Endothelial cell of umbilical vein (primary cell): ENCODE measurements around the gene MTAP. TPM values are rescaled to one million over a fixed set of nuclear protein-coding genes. Genes with fewer than 3 reads are reported as not detected.

Experiments used
- BruUV-seq: library from RNA; stranded (reverse); fragments of 400-500 nt; replicated peaks from 2 replicates; lab custom pipeline; 2021; lab: Mats Ljungman, UMichigan
- CTCF ChIA-PET: fragments of 300-600, 350-600 bp; sonication (Branson Sonifier 250); formaldehyde crosslinking; loops from one replicate; lab custom pipeline; 2021; ENCODE audit warnings: antibody characterized with exemption, inconsistent platforms; lab: Charles Lee
- POLR2A ChIA-PET: fragments of 300-600, 350-600 bp; sonication (Branson Sonifier 250); formaldehyde crosslinking; loops from one replicate; lab custom pipeline; 2021; ENCODE audit warnings: antibody characterized with exemption, inconsistent platforms; lab: Charles Lee
- DNase-seq: peaks from one replicate; pipeline ENCODE4 v3.0.0-alpha.2; 2011; ENCODE audit warnings: low read depth, low spot score
- FAIRE-seq: peaks from 2 replicates; lab custom pipeline; 2011; peaks lifted over from hg19 to GRCh38; lab: Jason Lieb, UNC
- H2AFZ ChIP-seq: 2 replicates; pipeline ENCODE4 v1.6.0; 2012; ENCODE audit warnings: low read depth, low read length, control low read depth, inconsistent platforms
- H3K27ac ChIP-seq: 2 replicates; pipeline ENCODE4 v1.5.1; 2011; ENCODE audit warnings: low read depth, mild to moderate bottlenecking, control low read depth, low read length, moderate library complexity; ENCODE audit not compliant: insufficient read depth
- H3K27me3 ChIP-seq, 2 experiments: 2 replicates each; pipeline versions ENCODE4 v1.6.0 to v1.6.1; 2011; ENCODE audit warnings: low read length in 2 of 2, mixed read lengths in 1 of 2; ENCODE audit not compliant: control insufficient read depth in 2 of 2, insufficient read depth in 2 of 2
- H3K36me3 ChIP-seq, 2 experiments: 2 replicates in 1 of 2; 3 replicates in 1 of 2; pipeline ENCODE4 v1.5.1; 2011; ENCODE audit warnings: low read length in 2 of 2, mild to moderate bottlenecking in 1 of 2, moderate library complexity in 1 of 2; ENCODE audit not compliant: control insufficient read depth in 2 of 2, insufficient read depth in 2 of 2; ENCODE audit errors: extremely low read depth in 1 of 2
- H3K4me1 ChIP-seq: 3 replicates; pipeline ENCODE4 v1.5.1; 2011; ENCODE audit warnings: mild to moderate bottlenecking, low read length; ENCODE audit not compliant: control insufficient read depth, insufficient read depth; ENCODE audit errors: extremely low read depth
- H3K4me2 ChIP-seq: 2 replicates; pipeline ENCODE4 v1.6.1; 2011; ENCODE audit warnings: low read length, control low read depth, mixed read lengths; ENCODE audit not compliant: insufficient read depth
- H3K4me3 ChIP-seq, 3 experiments: fragments of 200-600 bp in 1 of 3; sonication (generic), shearing (Covaris generic) in 1 of 3; replicated peaks in 1 of 3; 2 replicates each; pipeline ENCODE4 v1.5.1; 2011 to 2016; ENCODE audit warnings: control low read depth in 3 of 3, low read length in 3 of 3, mild to moderate bottlenecking in 2 of 3, inconsistent platforms in 1 of 3, low read depth in 1 of 3, moderate library complexity in 1 of 3; ENCODE audit not compliant: insufficient read depth in 1 of 3
- H3K79me2 ChIP-seq: 2 replicates; pipeline ENCODE4 v1.6.0; 2012; ENCODE audit warnings: low read length, inconsistent platforms; ENCODE audit not compliant: control insufficient read depth, insufficient read depth
- H3K9ac ChIP-seq: replicated peaks from 2 replicates; pipeline ENCODE3; 2011; ENCODE audit warnings: low read length, control low read depth; ENCODE audit not compliant: insufficient read depth; ENCODE audit errors: extremely low read depth
- H3K9me1 ChIP-seq: replicated peaks from 3 replicates; pipeline ENCODE4 v1.6.0; 2011; ENCODE audit warnings: mild to moderate bottlenecking, low read length; ENCODE audit not compliant: control insufficient read depth, insufficient read depth; ENCODE audit errors: extremely low read depth
- H3K9me3 ChIP-seq: replicated peaks from 2 replicates; pipeline ENCODE4 v1.5.1; 2012; ENCODE audit warnings: low read length, inconsistent platforms; ENCODE audit not compliant: control insufficient read depth, insufficient read depth
- H4K20me1 ChIP-seq: replicated peaks from 2 replicates; pipeline ENCODE3; 2011; ENCODE audit warnings: mild to moderate bottlenecking, low read length; ENCODE audit not compliant: control insufficient read depth, insufficient read depth; ENCODE audit errors: extremely low read depth
- CTCF ChIP-seq, 2 donors: IDR thresholded peaks; 1 replicate in 1 of 2; 2 replicates in 1 of 2; pipeline ENCODE4 v1.5.1; 2011; ENCODE audit warnings: low read length in 2 of 2, mild to moderate bottlenecking in 2 of 2, moderate library complexity in 2 of 2, control low read depth in 1 of 2, inconsistent platforms in 1 of 2, low read depth in 1 of 2; ENCODE audit not compliant: insufficient read depth in 1 of 2; ENCODE audit errors: extremely low read depth in 1 of 2
- EZH2 ChIP-seq: IDR thresholded peaks from 2 replicates; pipeline ENCODE4 v1.6.1; 2012; ENCODE audit warnings: borderline replicate concordance, low read depth, mild to moderate bottlenecking, moderate library complexity, low read length, inconsistent platforms; ENCODE audit not compliant: severe bottlenecking
- GATA2 ChIP-seq: IDR thresholded peaks from 2 replicates; pipeline ENCODE4 v1.7.0; 2011; ENCODE audit warnings: low read depth, mild to moderate bottlenecking, moderate library complexity, mixed read lengths, low read length; ENCODE audit not compliant: insufficient read length, insufficient read depth
- JUN ChIP-seq: IDR thresholded peaks from 2 replicates; pipeline ENCODE4 v1.6.1; 2011; ENCODE audit warnings: borderline replicate concordance, low read depth; ENCODE audit not compliant: insufficient read length, insufficient read depth
- MAX ChIP-seq: IDR thresholded peaks from 2 replicates; pipeline ENCODE4 v1.6.1; 2011; ENCODE audit not compliant: insufficient read depth, insufficient read length
- MYC ChIP-seq: IDR thresholded peaks from one replicate; pipeline ENCODE4 v1.6.1; 2011; ENCODE audit warnings: mild to moderate bottlenecking, low read depth, low read length
- POLR2A ChIP-seq: IDR thresholded peaks from 2 replicates; pipeline ENCODE4 v1.6.1; 2012; ENCODE audit warnings: low read depth, mild to moderate bottlenecking, control low read depth, low read length
- POLR2AphosphoS5 ChIP-seq: IDR thresholded peaks from 2 replicates; pipeline ENCODE4 v1.6.1; 2012; ENCODE audit warnings: low read depth, mild to moderate bottlenecking, control low read depth, low read length, moderate library complexity; ENCODE audit not compliant: insufficient read depth
- dilution Hi-C: fragments of 300-500 bp; cut with MboI; formaldehyde crosslinking; loops from one replicate; pipeline ENCODE4 v1.15.0; 2019; ENCODE audit warnings: low sequenced_read_pairs; ENCODE audit not compliant: extremely low pct_ligation_motif_present
- intact Hi-C: fragments of 100-400 bp; cut with micrococcal nuclease; formaldehyde crosslinking; loops from one replicate; pipeline ENCODE4 v1.10.0; 2022
- polyA plus RNA-seq, 4 experiments: library from polyadenylated mRNA; depleted of rRNA in 3 of 4; stranded (reverse) in 3 of 4; unstranded in 1 of 4; fragments of >200 nt; gene quantifications; 2 replicates each; pipeline versions ENCODE4 v1.2.1 to v1.2.3, GENCODE V29; 2011 to 2012; ENCODE audit warnings: missing spikeins in 1 of 4
- total RNA-seq: library from RNA; stranded (reverse); gene quantifications from 2 replicates; pipeline ENCODE4 v1.2.3, GENCODE V29; 2021

MTAP gene
- total and polyA plus RNA-seq, 2 donors (not counting 3 experiments of a cell fraction or from before 2014, with no cell fraction given), result 11.3 to 55.1 TPM

- Histone ChIP-seq H3K27ac (peak overlapping the region; percentile 84), H3K4me2 (peak overlapping the region; percentile 1), H3K27me3 (no peaks in the 10 kb centered on the region), H4K20me1 (no peaks in the 10 kb centered on the region), H3K36me3 (peaks cover 2 to 3% of the 10 kb centered on the region in 2 experiments), H3K9me3 (no peaks in the 10 kb centered on the region), H3K79me2 (peaks cover 5% of the 10 kb centered on the region), H3K9ac (peak overlapping the region; percentile 63), H2AFZ (peak overlapping the region; percentile 9), H3K9me1 (no peaks in the 10 kb centered on the region), H3K4me1 (peaks cover 32% of the 10 kb centered on the region), H3K4me3 (no peak overlapping the region)
- ChIA-PET POLR2A (no interaction called here), CTCF (interaction anchor here (0.7 to 1.4 kb wide), 5 partner anchors 9 to 396 kb away, joined by 3 to 4 read pairs (median 3); no protein-coding TSS in a partner anchor)
- DNase-seq (peak; percentile 80), FAIRE-seq (peak; percentile 87)
- BruUV-seq, result TSS peak; percentile 5
- dilution Hi-C loops, result no loop called here
- TF ChIP-seq POLR2AphosphoS5 (no peak), EZH2 (no peak), JUN (peak; percentile 4), GATA2 (no peak)
- intact Hi-C loops, result loop anchor here (1.0 kb wide), 1 partner anchor 133 kb away; no protein-coding TSS in a partner anchor
Measured at GRCh38 chr9:21831841-21832509, 29.5 kb downstream of the MTAP start.

DNA sequence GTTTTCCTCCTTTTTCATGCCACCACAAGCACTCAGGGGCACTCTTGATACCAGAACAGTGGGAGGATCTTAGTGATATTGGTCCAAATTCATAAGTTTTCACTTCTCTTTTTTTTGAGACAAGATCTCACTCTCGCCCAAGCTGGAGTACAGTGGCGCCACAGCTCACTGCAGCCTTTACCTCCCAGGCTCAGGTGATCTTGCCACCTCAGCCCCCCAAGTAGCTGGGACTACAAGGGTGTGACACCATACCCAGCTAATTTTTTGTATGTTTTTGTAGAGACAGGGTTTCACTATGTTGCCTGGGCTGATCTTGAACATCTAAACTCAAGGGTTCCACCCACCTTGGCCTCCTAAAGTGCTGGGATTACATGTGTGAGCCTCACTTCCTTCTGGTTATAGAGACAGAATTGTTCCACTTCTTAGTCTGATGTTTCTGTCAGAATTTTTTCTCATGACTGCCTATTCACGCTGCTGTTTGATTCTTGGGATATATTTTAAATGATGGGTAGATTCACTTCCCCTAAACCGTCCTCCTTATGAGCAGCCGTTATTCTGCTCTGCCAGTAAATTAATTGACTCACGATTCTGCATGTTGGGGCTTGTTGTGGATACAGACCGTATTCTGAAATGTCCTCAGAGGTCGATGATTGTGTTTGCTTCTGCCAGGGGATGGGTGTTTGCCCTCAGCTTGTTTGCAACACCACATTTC is 30.8 kb downstream of the MTAP start:
- H4K20me1 ChIP-seq, result no peaks in the 10 kb centered on the region
- no peak for DNase-seq
- POLR2A ChIA-PET, result no interaction called here
- CTCF ChIA-PET, result no interaction called here
- intact Hi-C loops, result no loop called here
- BruUV-seq, result no TSS peak
- FAIRE-seq, result no peak
- H3K27me3 ChIP-seq, result no peaks in the 10 kb centered on the region
- no peak overlapping the region for H3K4me2 ChIP-seq
- no peaks in the 10 kb centered on the region for H3K9me3 ChIP-seq
- H3K79me2 ChIP-seq, result peaks cover 3% of the 10 kb centered on the region
- H3K27ac ChIP-seq, result no peak overlapping the region
- no peak overlapping the region for H3K4me3 ChIP-seq
- H3K9ac ChIP-seq, result no peak overlapping the region
- TF ChIP-seq POLR2A (no peak), EZH2 (no peak), POLR2AphosphoS5 (no peak), GATA2 (no peak), CTCF (IDR thresholded peaks at IDR 0.05; ENCODE audit: extremely low read depth in 1 of 2, insufficient read depth in 1 of 2, low read depth in 1 of 2, low read length in 2 of 2) (no peak), MYC (no peak), JUN (no peak), MAX (no peak)
- no peaks in the 10 kb centered on the region for H3K9me1 ChIP-seq
- H2AFZ ChIP-seq, result no peak overlapping the region
- dilution Hi-C loops, result no loop called here
- H3K36me3 ChIP-seq, result peaks cover 0 to 3% of the 10 kb centered on the region in 2 experiments
- peaks cover 44% of the 10 kb centered on the region for H3K4me1 ChIP-seq
